DMS 273 (cell line): ENCODE data around the gene SIAH3.

Source experiments
- DNase-seq: peaks from one replicate; lab custom pipeline; 2025; ENCODE audit not compliant: unreplicated experiment; lab: John Stamatoyannopoulos, UW

Gene SIAH3

GRCh38 chr13:45825387-45825650, 26.2 kb downstream of the SIAH3 start:
- no peak for DNase-seq

GRCh38 chr13:45823583-45823982, 28.0 kb downstream of the SIAH3 start:
- DNase-seq, result no peak

GRCh38 chr13:45821811-45822210, 29.7 kb downstream of the SIAH3 start:
- DNase-seq, result no peak

- DNase-seq, result no peak
Measured at GRCh38 chr13:45820106-45820838, 31.3 kb downstream of the SIAH3 start.

- peak; percentile 8 for DNase-seq
Measured at GRCh38 chr13:45817833-45818232, 33.7 kb downstream of the SIAH3 start.

GRCh38 chr13:45816427-45816826, 35.1 kb downstream of the SIAH3 start:
- DNase-seq, result no peak

- DNase-seq, result peak; percentile 35
Measured at GRCh38 chr13:45812695-45813372, 38.7 kb downstream of the SIAH3 start.

- DNase-seq, result no peak
Measured at GRCh38 chr13:45811891-45812694, 39.5 kb downstream of the SIAH3 start.

GRCh38 chr13:45809801-45810394, 41.7 kb downstream of the SIAH3 start:
- DNase-seq, result no peak

GRCh38 chr13:45808925-45809324, 42.6 kb downstream of the SIAH3 start:
- no peak for DNase-seq

GRCh38 chr13:45807520-45808099, 43.9 kb downstream of the SIAH3 start:
- DNase-seq, result peak; percentile 54

GRCh38 chr13:45800485-45800884, 51.1 kb downstream of the SIAH3 start:
- no peak for DNase-seq

GRCh38 chr13:45799451-45799850, 52.1 kb downstream of the SIAH3 start:
- DNase-seq, result peak; percentile 76

GRCh38 chr13:45798851-45799250, 52.7 kb downstream of the SIAH3 start:
- DNase-seq, result no peak

- DNase-seq, result no peak
Measured at GRCh38 chr13:45796426-45797235, 54.9 kb downstream of the SIAH3 start.

- no peak for DNase-seq
Measured at GRCh38 chr13:45792827-45793303, 58.7 kb downstream of the SIAH3 start.

GRCh38 chr13:45788011-45788410, 63.5 kb downstream of the SIAH3 start:
- DNase-seq, result no peak

- no peak for DNase-seq
Measured at GRCh38 chr13:45787346-45787745, 64.2 kb downstream of the SIAH3 start.

GRCh38 chr13:45786293-45786920, 65.1 kb downstream of the SIAH3 start:
- DNase-seq, result peak; percentile 40
